ENCODE data around the gene LNP1. TPM values are rescaled to one million over a fixed set of nuclear protein-coding genes. Genes with fewer than 3 reads are reported as not detected.

LNP1 gene
- total and polyA plus RNA-seq, 2 of the 8 experiments (the other 6 are each of a cell fraction or from before 2014, with no cell fraction given): 6.6 to 8.7 TPM

DNA sequence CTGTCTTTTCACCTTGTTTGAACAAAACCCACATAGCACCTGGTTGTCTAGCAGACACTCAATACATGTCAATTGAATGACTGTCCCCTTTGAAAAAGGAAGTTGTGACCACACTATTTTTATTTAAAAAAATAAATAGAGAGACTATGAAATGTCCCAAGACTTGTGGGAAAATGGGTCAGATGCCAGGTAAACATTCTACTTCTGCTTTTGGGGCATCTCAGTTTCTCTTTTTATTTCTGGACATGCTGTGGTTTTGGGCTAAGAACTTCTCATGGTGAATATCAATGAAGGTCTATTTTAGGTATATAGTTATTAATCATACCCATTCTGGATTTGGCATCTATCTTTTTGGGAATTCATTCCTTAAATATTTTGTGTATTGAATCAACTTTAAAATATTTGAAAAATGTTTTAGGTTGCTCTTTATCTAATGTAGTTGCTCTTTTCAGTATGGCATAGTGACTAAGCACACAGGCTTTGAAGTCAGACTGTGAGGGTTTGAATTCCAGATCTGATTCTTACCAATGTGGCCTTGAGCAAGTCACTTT is 95.4 kb downstream of the LNP1 start:
- H2BK15ac ChIP-seq (ENCODE audit: low read length): no peak overlapping the region
- H3K4ac ChIP-seq (replicated peaks; ENCODE audit: insufficient read length, low read depth, low read length): no peak overlapping the region
- TF ChIP-seq EP300 (IDR thresholded peaks at IDR 0.05; ENCODE audit: borderline replicate concordance in 1 of 2, low read depth in 2 of 2, low read length in 2 of 2) (no peak), BACH1 (IDR thresholded peaks at IDR 0.05; ENCODE audit: low read length) (no peak), SP4 (IDR thresholded peaks at IDR 0.05; ENCODE audit: low read length) (no peak), SIN3A (conservative IDR thresholded peaks at IDR 0.05 in 1 of 2, IDR thresholded peaks at IDR 0.05 in 1 of 2; ENCODE audit: low read depth in 1 of 2, low read length in 2 of 2) (no peak), CHD2 (IDR thresholded peaks at IDR 0.05; ENCODE audit: low read length) (no peak), SIRT6 (IDR thresholded peaks at IDR 0.05; ENCODE audit: low read length) (no peak)
- H2AFZ ChIP-seq (ENCODE audit: low read length): no peak overlapping the region
- no peak overlapping the region for H3K18ac ChIP-seq (ENCODE audit: extremely low read depth, low read length)
- no peak overlapping the region for H2AK5ac ChIP-seq (ENCODE audit: low read depth, low read length)
- ChIA-PET CTCF (ENCODE audit: partially characterized antibody) (interaction anchor here (0.8 kb wide), 1 partner anchor 12 kb away, joined by 3 read pairs; no protein-coding TSS in a partner anchor), POLR2A (ENCODE audit: partially characterized antibody) (no interaction called here)
- H3K27me3 ChIP-seq (replicated peaks in 1 of 4; ENCODE audit: control insufficient read depth in 3 of 4, extremely low read depth in 1 of 4, insufficient read depth in 3 of 4, low read length in 3 of 4): no peaks in the 10 kb centered on the region
- H4K8ac ChIP-seq (ENCODE audit: extremely low read depth, insufficient read depth, low read length): no peak overlapping the region
- no peak overlapping the region for H2BK12ac ChIP-seq (ENCODE audit: low read depth, low read length)
- no peak overlapping the region for H3K23ac ChIP-seq (ENCODE audit: insufficient read length)
- H3K9me3 ChIP-seq (ENCODE audit: insufficient read depth in 2 of 2, low read depth in 1 of 2, low read length in 1 of 2): no peaks in the 10 kb centered on the region
- no peak for DNase-seq (ENCODE audit: low read depth in 1 of 2, low spot score in 2 of 2)
- no peaks in the 10 kb centered on the region for H4K20me1 ChIP-seq (replicated peaks in 1 of 2; ENCODE audit: control insufficient read depth in 1 of 2, insufficient read depth in 2 of 2, low read length in 2 of 2)
- no peak overlapping the region for H3K4me2 ChIP-seq (ENCODE audit: insufficient read depth in 1 of 2, low read depth in 2 of 2, low read length in 2 of 2)
- no peaks in the 10 kb centered on the region for H3K36me3 ChIP-seq (ENCODE audit: control insufficient read depth in 2 of 4, insufficient read depth in 4 of 4, low read length in 3 of 4)
- no peak overlapping the region for H4K5ac ChIP-seq (ENCODE audit: insufficient read length, low read depth, low read length)
- H3K56ac ChIP-seq (replicated peaks; ENCODE audit: insufficient read length, low read depth, low read length): no peak overlapping the region
- H3K4me1 ChIP-seq (replicated peaks in 1 of 4; ENCODE audit: control insufficient read depth in 3 of 4, insufficient read depth in 4 of 4, low read length in 3 of 4): peaks cover 0 to 4% (median 1%) of the 10 kb centered on the region in 4 experiments; a peak in 2 of 7 replicates
- no peaks in the 10 kb centered on the region for H3K79me2 ChIP-seq (ENCODE audit: control insufficient read depth in 1 of 2, insufficient read depth in 2 of 2, low read length in 2 of 2)
- no peak overlapping the region for H2BK20ac ChIP-seq (ENCODE audit: low read length)
- no peak overlapping the region for H3K9ac ChIP-seq (replicated peaks in 1 of 4; ENCODE audit: extremely low read depth in 1 of 4, low read depth in 3 of 4, low read length in 3 of 4)
- FAIRE-seq: no peak
- H3K79me1 ChIP-seq (ENCODE audit: low read depth, low read length): no peaks in the 10 kb centered on the region
- no peak overlapping the region for H2BK5ac ChIP-seq (ENCODE audit: low read depth, low read length)
- no peak overlapping the region for H3K4me3 ChIP-seq (ENCODE audit: extremely low read depth in 1 of 4, insufficient read depth in 2 of 4, low read depth in 3 of 4, low read length in 4 of 4)
- H2BK120ac ChIP-seq (replicated peaks; ENCODE audit: low read depth, low read length): no peak overlapping the region
- no peak overlapping the region for H4K91ac ChIP-seq (replicated peaks; ENCODE audit: insufficient read length, low read length)
- H3K27ac ChIP-seq (ENCODE audit: low read depth, low read length): no peak overlapping the region
- H3K14ac ChIP-seq (ENCODE audit: insufficient read length): no peak overlapping the region
- H3K23me2 ChIP-seq (ENCODE audit: low read depth, low read length): peaks cover under 1% of the 10 kb centered on the region; the same call in 1 of the 2 replicates
